Naive B cell (primary cell): Measurements from ENCODE around the gene TGFA. TPM values are rescaled to one million over a fixed set of nuclear protein-coding genes. Genes with fewer than 3 reads are reported as not detected.

Experiments used
- ATAC-seq, 2 donors: fragments of 150-1000 bp; cut with Tn5 transposase; 2 replicates each; pipeline ENCODE4 v1.10.0; 2021; ENCODE audit warnings: low read depth in 2 of 2, mild to moderate bottlenecking in 2 of 2, moderate library complexity in 2 of 2
- DNase-seq: peaks from one replicate; pipeline ENCODE4 v3.0.0; 2022
- H3K27ac Mint-ChIP-seq, 6 donors: one replicate each; pipeline ENCODE4 v1.8.0; 2020 to 2022; ENCODE audit warnings: mild to moderate bottlenecking in 6 of 6, mixed read lengths in 6 of 6, moderate library complexity in 5 of 6, inconsistent platforms in 2 of 6
- H3K27me3 Mint-ChIP-seq, 3 donors: one replicate each; pipeline ENCODE4 v1.8.0; 2021 to 2022; ENCODE audit warnings: mixed read lengths in 3 of 3, mild to moderate bottlenecking in 1 of 3
- H3K36me3 Mint-ChIP-seq, 2 donors: one replicate each; pipeline ENCODE4 v1.8.0; 2020 to 2022; ENCODE audit warnings: mixed read lengths in 2 of 2, inconsistent platforms in 1 of 2, mild to moderate bottlenecking in 1 of 2
- H3K4me1 Mint-ChIP-seq, 3 donors: one replicate each; pipeline ENCODE4 v1.8.0; 2020 to 2022; ENCODE audit warnings: mixed read lengths in 3 of 3, inconsistent platforms in 1 of 3, mild to moderate bottlenecking in 1 of 3, moderate library complexity in 1 of 3
- H3K4me3 Mint-ChIP-seq, 8 donors: one replicate each; pipeline ENCODE4 v1.8.0; 2020 to 2022; ENCODE audit warnings: mild to moderate bottlenecking in 8 of 8, mixed read lengths in 8 of 8, moderate library complexity in 8 of 8, inconsistent platforms in 2 of 8
- H3K9me3 Mint-ChIP-seq, 7 donors: one replicate each; pipeline ENCODE4 v1.8.0; 2020 to 2022; ENCODE audit warnings: mixed read lengths in 7 of 7, mild to moderate bottlenecking in 5 of 7, inconsistent platforms in 2 of 7, moderate library complexity in 1 of 7
- polyA plus RNA-seq, 6 donors: library from polyadenylated mRNA; unstranded; fragments of 300-500 nt; fragmentation: Illumina TruSeq; gene quantifications; one replicate each; pipeline ENCODE4 v1.2.3, GENCODE V29; 2021; ENCODE audit warnings: low read depth in 6 of 6

The TGFA gene
- polyA plus RNA-seq: not detected

- DNase-seq: peak; percentile 34
- Mint-ChIP-seq H3K4me3 (peak within 1 kb of the TSS; percentile 78 to 91 (median 86)), H3K27me3 (peaks cover 63 to 79% (median 68%) of the 10 kb centered on the region in 3 donors), H3K4me1 (peaks cover 11 to 23% (median 22%) of the 10 kb centered on the region in 3 donors), H3K9me3 (no peaks in the 10 kb centered on the region), H3K27ac (peak within 1 kb of the TSS in 5 of 6 donors; percentile 39 to 94 (median 82)), H3K36me3 (no peaks in the 10 kb centered on the region)
- peak; percentile 72 for ATAC-seq
Measured at GRCh38 chr2:70553584-70554337, at the start of gene TGFA. Gene TGFA, minus strand, starts transcription at chr2:70553826. Its CDS starts 59 bp downstream, at chr2:70553767.

- Mint-ChIP-seq H3K27ac (no peak overlapping the region), H3K4me3 (no peak overlapping the region), H3K9me3 (peaks cover 0 to 14% (median 4%) of the 10 kb centered on the region in 7 donors), H3K36me3 (peaks cover 5 to 6% of the 10 kb centered on the region in 2 donors), H3K27me3 (peaks cover 33 to 37% (median 33%) of the 10 kb centered on the region in 3 donors), H3K4me1 (no peaks in the 10 kb centered on the region)
- ATAC-seq (no peak), DNase-seq (no peak)
Measured at GRCh38 chr2:70603066-70603465, 49.4 kb upstream of the TGFA start.

- Mint-ChIP-seq H3K36me3 (peaks cover 5 to 6% of the 10 kb centered on the region in 2 donors), H3K9me3 (peaks cover 0 to 16% (median 4%) of the 10 kb centered on the region in 7 donors)
- ATAC-seq: no peak
Measured at GRCh38 chr2:70598197-70598596, 44.6 kb upstream of the TGFA start.

GRCh38 chr2:70596739-70597138 is 43.1 kb upstream of the TGFA start:
- no peak for DNase-seq
- H3K4me3 Mint-ChIP-seq: no peak overlapping the region
- ATAC-seq: no peak
- no peaks in the 10 kb centered on the region for H3K4me1 Mint-ChIP-seq
- H3K36me3 Mint-ChIP-seq: peaks cover 5 to 6% of the 10 kb centered on the region in 2 donors
- peaks cover 0 to 16% (median 4%) of the 10 kb centered on the region in 7 donors for H3K9me3 Mint-ChIP-seq
- peak overlapping the region in 2 of 6 donors; percentile 19 to 25 for H3K27ac Mint-ChIP-seq
- H3K27me3 Mint-ChIP-seq: peaks cover 17 to 24% (median 18%) of the 10 kb centered on the region in 3 donors

More at GRCh38 chr2:70598197-70598596, 44.6 kb upstream of the TGFA start:
- no peak overlapping the region for H3K27ac Mint-ChIP-seq
- no peaks in the 10 kb centered on the region for H3K4me1 Mint-ChIP-seq
- DNase-seq: no peak
- H3K27me3 Mint-ChIP-seq: peaks cover 23 to 28% (median 23%) of the 10 kb centered on the region in 3 donors
- no peak overlapping the region for H3K4me3 Mint-ChIP-seq

GRCh38 chr2:70596293-70596692 is 42.7 kb upstream of the TGFA start:
- peaks cover 17 to 24% (median 17%) of the 10 kb centered on the region in 3 donors for H3K27me3 Mint-ChIP-seq
- H3K4me3 Mint-ChIP-seq: no peak overlapping the region
- DNase-seq (no peak), ATAC-seq (no peak)
- H3K4me1 Mint-ChIP-seq: no peaks in the 10 kb centered on the region
- peaks cover 5 to 6% of the 10 kb centered on the region in 2 donors for H3K36me3 Mint-ChIP-seq
- H3K9me3 Mint-ChIP-seq: peaks cover 0 to 14% (median 4%) of the 10 kb centered on the region in 7 donors
- peak overlapping the region in 1 of 6 donors; percentile 25 for H3K27ac Mint-ChIP-seq

GRCh38 chr2:70583091-70583490 is 29.5 kb upstream of the TGFA start:
- Mint-ChIP-seq H3K4me1 (no peaks in the 10 kb centered on the region), H3K9me3 (no peaks in the 10 kb centered on the region), H3K4me3 (no peak overlapping the region), H3K36me3 (no peaks in the 10 kb centered on the region), H3K27me3 (peaks cover 0 to 25% (median 11%) of the 10 kb centered on the region in 3 donors), H3K27ac (no peak overlapping the region)
- ATAC-seq (no peak), DNase-seq (no peak)

- Mint-ChIP-seq H3K27ac (no peak overlapping the region), H3K27me3 (peaks cover 0 to 29% (median 17%) of the 10 kb centered on the region in 3 donors), H3K4me1 (no peaks in the 10 kb centered on the region), H3K9me3 (peaks cover 0 to 8% (median 3%) of the 10 kb centered on the region in 7 donors), H3K36me3 (no peaks in the 10 kb centered on the region), H3K4me3 (no peak overlapping the region)
- no peak for ATAC-seq
- no peak for DNase-seq
Measured at GRCh38 chr2:70580352-70580751, 26.7 kb upstream of the TGFA start.

GRCh38 chr2:70574618-70575017 is 21.0 kb upstream of the TGFA start:
- no peak overlapping the region for H3K27ac Mint-ChIP-seq
- H3K36me3 Mint-ChIP-seq: no peaks in the 10 kb centered on the region
- H3K27me3 Mint-ChIP-seq: peaks cover 12 to 27% (median 13%) of the 10 kb centered on the region in 3 donors
- no peak overlapping the region for H3K4me3 Mint-ChIP-seq
- H3K9me3 Mint-ChIP-seq: peaks cover 0 to 10% (median 3%) of the 10 kb centered on the region in 7 donors
- ATAC-seq: no peak
- H3K4me1 Mint-ChIP-seq: no peaks in the 10 kb centered on the region
- DNase-seq: no peak

- Mint-ChIP-seq H3K4me3 (no peak overlapping the region), H3K27me3 (peaks cover 12 to 32% (median 13%) of the 10 kb centered on the region in 3 donors), H3K27ac (no peak overlapping the region), H3K4me1 (no peaks in the 10 kb centered on the region), H3K9me3 (peaks cover 0 to 10% (median 3%) of the 10 kb centered on the region in 7 donors), H3K36me3 (no peaks in the 10 kb centered on the region)
- ATAC-seq (no peak), DNase-seq (no peak)
Measured at GRCh38 chr2:70574109-70574508, 20.5 kb upstream of the TGFA start.

- DNase-seq: no peak
- H3K27me3 Mint-ChIP-seq: peaks cover 16 to 25% (median 17%) of the 10 kb centered on the region in 3 donors
- H3K4me3 Mint-ChIP-seq: peak overlapping the region in 1 of 8 donors; percentile 69
- H3K27ac Mint-ChIP-seq: peak overlapping the region in 1 of 6 donors; percentile 54
- H3K4me1 Mint-ChIP-seq: no peaks in the 10 kb centered on the region
- H3K36me3 Mint-ChIP-seq: no peaks in the 10 kb centered on the region
- no peak for ATAC-seq
- peaks cover 0 to 2% (median 0%) of the 10 kb centered on the region in 7 donors for H3K9me3 Mint-ChIP-seq
Measured at GRCh38 chr2:70570041-70570661, 16.5 kb upstream of the TGFA start.

- Mint-ChIP-seq H3K36me3 (no peaks in the 10 kb centered on the region), H3K4me1 (no peaks in the 10 kb centered on the region), H3K9me3 (peaks cover 0 to 2% (median 0%) of the 10 kb centered on the region in 7 donors), H3K27me3 (peaks cover 16 to 25% (median 17%) of the 10 kb centered on the region in 3 donors), H3K4me3 (no peak overlapping the region), H3K27ac (no peak overlapping the region)
- ATAC-seq (no peak), DNase-seq (no peak)
Measured at GRCh38 chr2:70569559-70569958, 15.9 kb upstream of the TGFA start.

- Mint-ChIP-seq H3K27me3 (peaks cover 8 to 12% (median 9%) of the 10 kb centered on the region in 3 donors), H3K4me1 (no peaks in the 10 kb centered on the region), H3K27ac (peak overlapping the region in 1 of 6 donors; percentile 38), H3K36me3 (no peaks in the 10 kb centered on the region), H3K4me3 (no peak overlapping the region), H3K9me3 (peaks cover 0 to 2% (median 0%) of the 10 kb centered on the region in 7 donors)
- ATAC-seq (no peak), DNase-seq (no peak)
Measured at GRCh38 chr2:70566906-70567305, 13.3 kb upstream of the TGFA start.

GRCh38 chr2:70566464-70566863 is 12.8 kb upstream of the TGFA start:
- H3K27ac Mint-ChIP-seq: no peak overlapping the region
- H3K4me3 Mint-ChIP-seq: no peak overlapping the region
- no peaks in the 10 kb centered on the region for H3K36me3 Mint-ChIP-seq
- H3K4me1 Mint-ChIP-seq: no peaks in the 10 kb centered on the region
- peaks cover 9 to 16% (median 10%) of the 10 kb centered on the region in 3 donors for H3K27me3 Mint-ChIP-seq
- H3K9me3 Mint-ChIP-seq: peaks cover 0 to 2% (median 0%) of the 10 kb centered on the region in 7 donors
- DNase-seq (no peak), ATAC-seq (no peak)
